ENCODE data around the gene KIAA1191. TPM values are rescaled to one million over a fixed set of nuclear protein-coding genes. Genes with fewer than 3 reads are reported as not detected.

Gene KIAA1191
- total RNA-seq, 1 donor from 2014 or later: 103 TPM

DNA sequence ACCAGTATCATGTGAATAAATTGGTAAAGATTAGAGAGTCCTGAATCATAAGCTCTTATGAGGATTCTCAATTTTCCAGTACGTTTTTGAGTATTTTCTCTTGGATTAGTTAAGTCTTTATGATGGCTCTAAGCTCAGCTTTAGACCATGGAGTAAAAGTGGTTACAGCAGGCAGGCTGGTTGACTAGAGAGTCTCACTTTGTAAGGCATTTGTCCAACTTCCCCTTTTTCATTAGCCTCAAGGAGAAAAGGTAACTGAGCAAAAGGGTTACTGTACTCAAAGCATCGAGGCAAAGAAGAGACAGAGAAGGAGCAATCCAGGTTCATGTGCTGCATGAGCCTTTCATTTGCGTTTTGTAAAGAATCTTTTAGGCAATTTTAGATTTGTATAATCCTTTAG is 18.3 kb upstream of the KIAA1191 start:
- TF ChIP-seq, protein P1, sequence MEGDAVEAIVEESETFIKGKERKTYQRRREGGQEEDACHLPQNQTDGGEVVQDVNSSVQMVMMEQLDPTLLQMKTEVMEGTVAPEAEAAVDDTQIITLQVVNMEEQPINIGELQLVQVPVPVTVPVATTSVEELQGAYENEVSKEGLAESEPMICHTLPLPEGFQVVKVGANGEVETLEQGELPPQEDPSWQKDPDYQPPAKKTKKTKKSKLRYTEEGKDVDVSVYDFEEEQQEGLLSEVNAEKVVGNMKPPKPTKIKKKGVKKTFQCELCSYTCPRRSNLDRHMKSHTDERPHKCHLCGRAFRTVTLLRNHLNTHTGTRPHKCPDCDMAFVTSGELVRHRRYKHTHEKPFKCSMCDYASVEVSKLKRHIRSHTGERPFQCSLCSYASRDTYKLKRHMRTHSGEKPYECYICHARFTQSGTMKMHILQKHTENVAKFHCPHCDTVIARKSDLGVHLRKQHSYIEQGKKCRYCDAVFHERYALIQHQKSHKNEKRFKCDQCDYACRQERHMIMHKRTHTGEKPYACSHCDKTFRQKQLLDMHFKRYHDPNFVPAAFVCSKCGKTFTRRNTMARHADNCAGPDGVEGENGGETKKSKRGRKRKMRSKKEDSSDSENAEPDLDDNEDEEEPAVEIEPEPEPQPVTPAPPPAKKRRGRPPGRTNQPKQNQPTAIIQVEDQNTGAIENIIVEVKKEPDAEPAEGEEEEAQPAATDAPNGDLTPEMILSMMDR (IDR thresholded peaks at IDR 0.05): no peak
- Mint-ChIP-seq H3K4me1 (ENCODE audit: low read depth) (no peaks in the 10 kb centered on the region), H3K4me3 (ENCODE audit: unreplicated experiment) (no peak overlapping the region), H3K9me3 (ENCODE audit: low read depth) (no peaks in the 10 kb centered on the region), H3K36me3 (ENCODE audit: low read depth) (peaks cover 7% of the 10 kb centered on the region), H3K27me3 (ENCODE audit: low read depth) (no peaks in the 10 kb centered on the region), H3K27ac (ENCODE audit: unreplicated experiment) (no peak overlapping the region)
- DNase-seq (ENCODE audit: low spot score): no peak

DNA sequence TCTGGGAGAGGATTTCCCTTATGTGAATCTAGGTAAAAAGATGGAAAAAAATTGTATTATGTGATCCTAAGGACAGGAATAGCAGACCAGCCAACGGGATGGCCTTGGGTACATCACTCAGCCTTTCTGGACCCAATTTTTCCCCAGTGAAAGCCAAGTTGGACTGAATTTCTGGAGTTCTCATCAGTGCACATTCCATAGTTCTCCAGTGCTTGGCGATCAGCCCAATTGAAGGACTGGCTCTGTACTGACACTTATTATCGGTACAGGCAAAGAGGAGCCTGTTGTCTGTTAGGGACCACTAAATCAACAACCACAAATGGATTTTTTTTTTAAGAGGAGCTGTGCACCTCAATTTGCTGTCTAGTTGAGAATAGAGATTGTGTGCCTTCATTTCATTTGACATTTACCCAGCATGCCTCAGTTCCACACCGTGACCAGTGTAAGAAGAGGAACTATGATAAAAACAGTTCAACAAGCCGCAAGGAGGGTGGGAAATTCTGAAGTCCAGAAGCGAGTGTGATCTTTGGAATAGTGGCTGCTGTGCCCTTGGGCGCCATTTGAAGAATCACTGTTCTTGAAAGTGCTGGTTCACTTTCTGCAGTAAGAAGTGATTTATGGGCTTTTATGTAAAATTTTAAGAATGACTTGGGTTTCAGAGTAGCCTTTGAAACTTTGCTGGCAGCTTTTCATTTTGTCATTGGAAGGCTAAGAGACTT is 11.7 kb upstream of the KIAA1191 start:
- peaks cover 12% of the 10 kb centered on the region for H3K36me3 Mint-ChIP-seq (ENCODE audit: low read depth)
- no peaks in the 10 kb centered on the region for H3K27me3 Mint-ChIP-seq (ENCODE audit: low read depth)
- no peak overlapping the region for H3K27ac Mint-ChIP-seq (ENCODE audit: unreplicated experiment)
- no peak overlapping the region for H3K4me3 Mint-ChIP-seq (ENCODE audit: unreplicated experiment)
- TF ChIP-seq, protein P1 (IDR thresholded peaks at IDR 0.05): no peak
- DNase-seq (ENCODE audit: low spot score): no peak
- H3K4me1 Mint-ChIP-seq (ENCODE audit: low read depth): no peaks in the 10 kb centered on the region
- no peaks in the 10 kb centered on the region for H3K9me3 Mint-ChIP-seq (ENCODE audit: low read depth)

DNA sequence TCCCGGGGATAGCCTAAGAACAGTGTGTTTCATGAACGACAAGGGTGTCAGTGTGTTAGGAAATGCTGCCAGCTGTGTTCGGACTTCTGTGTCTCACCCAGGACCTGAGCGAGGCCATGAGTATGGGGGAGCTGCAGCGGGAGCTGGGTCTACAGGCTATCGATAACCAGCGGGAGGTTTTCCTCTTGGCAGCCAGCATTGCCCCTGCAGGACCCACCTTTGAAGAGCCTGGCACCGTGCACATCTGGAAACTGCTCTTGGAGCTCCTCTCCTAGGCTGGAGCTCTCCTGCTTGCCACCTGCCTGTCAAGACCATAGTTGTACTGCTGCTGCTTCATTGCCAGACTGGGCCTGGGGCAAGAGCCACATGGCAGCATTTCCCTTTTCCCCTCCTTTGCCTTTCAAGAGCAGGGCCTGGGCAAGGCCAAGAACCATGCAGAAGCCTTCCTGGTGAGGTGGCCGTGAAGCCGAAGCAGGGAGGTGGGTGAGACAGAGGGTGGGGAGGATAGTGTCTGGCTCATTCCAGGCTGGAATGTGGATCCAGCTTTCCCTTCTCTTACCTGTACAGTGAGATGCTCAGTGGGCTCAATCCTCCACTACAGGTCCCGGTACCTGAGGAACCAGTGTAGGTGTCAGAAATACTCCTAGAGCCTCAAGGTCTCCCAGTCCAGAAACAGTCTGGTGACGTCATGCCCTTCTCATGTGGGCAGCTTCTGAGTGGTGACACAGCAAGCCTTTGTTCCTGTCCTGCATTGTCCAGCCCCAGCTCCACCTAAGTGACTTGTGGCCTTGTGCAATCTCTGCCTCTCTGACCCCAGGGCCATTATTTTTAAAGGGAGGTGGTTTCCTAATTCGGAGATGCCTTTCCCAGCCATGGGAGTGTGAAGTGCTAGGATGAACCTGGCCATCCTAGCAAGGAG is 10.3 kb upstream of the KIAA1191 start:
- H3K4me1 Mint-ChIP-seq (ENCODE audit: low read depth): peaks cover 11% of the 10 kb centered on the region
- TF ChIP-seq, protein P1 (IDR thresholded peaks at IDR 0.05): no peak
- no peak for DNase-seq (ENCODE audit: low spot score)
- no peaks in the 10 kb centered on the region for H3K9me3 Mint-ChIP-seq (ENCODE audit: low read depth)
- peaks cover 22% of the 10 kb centered on the region for H3K36me3 Mint-ChIP-seq (ENCODE audit: low read depth)
- H3K27me3 Mint-ChIP-seq (ENCODE audit: low read depth): no peaks in the 10 kb centered on the region
- H3K4me3 Mint-ChIP-seq (ENCODE audit: unreplicated experiment): no peak overlapping the region
- H3K27ac Mint-ChIP-seq (ENCODE audit: unreplicated experiment): no peak overlapping the region

DNA sequence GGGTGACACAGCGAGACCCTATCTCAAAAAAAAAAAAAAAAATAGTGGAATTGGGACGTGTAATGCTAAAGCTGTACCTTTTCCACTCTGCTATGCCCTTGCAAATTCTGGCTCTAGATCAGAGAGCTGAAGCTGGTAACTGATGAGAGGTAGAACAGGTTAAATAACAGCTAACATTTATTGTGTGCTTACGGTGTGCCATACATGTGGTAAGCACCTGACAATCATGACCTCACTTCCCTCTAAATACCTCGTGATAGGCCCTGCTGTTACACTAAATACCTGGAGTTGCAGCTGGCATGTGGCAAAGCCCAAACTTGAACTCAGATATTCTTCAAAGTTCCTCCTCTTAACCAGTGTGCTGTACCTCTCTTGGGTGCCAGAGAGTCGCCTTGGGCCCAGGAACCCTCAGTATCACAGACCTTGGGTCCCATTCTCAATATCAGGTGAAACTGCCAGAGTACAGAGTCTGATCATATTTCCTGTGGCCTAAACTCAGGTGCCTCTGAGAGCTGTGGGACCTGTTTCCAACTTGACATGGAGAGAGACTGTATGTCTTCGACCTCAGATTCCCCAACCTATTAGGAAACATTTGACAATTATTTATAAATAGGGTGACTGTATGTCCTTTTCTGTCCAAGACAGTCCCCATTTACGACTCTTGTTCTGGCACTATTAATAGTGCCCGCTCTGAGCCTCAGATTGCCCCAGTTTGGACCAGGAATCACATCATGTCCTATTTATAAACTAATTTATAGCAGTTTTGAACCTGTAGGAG is 8.6 kb upstream of the KIAA1191 start:
- TF ChIP-seq, protein P1 (IDR thresholded peaks at IDR 0.05): no peak
- no peak overlapping the region for H3K27ac Mint-ChIP-seq (ENCODE audit: unreplicated experiment)
- no peak overlapping the region for H3K4me3 Mint-ChIP-seq (ENCODE audit: unreplicated experiment)
- H3K4me1 Mint-ChIP-seq (ENCODE audit: low read depth): peaks cover 19% of the 10 kb centered on the region
- H3K9me3 Mint-ChIP-seq (ENCODE audit: low read depth): no peaks in the 10 kb centered on the region
- peaks cover 22% of the 10 kb centered on the region for H3K36me3 Mint-ChIP-seq (ENCODE audit: low read depth)
- DNase-seq (ENCODE audit: low spot score): no peak
- H3K27me3 Mint-ChIP-seq (ENCODE audit: low read depth): no peaks in the 10 kb centered on the region

DNA sequence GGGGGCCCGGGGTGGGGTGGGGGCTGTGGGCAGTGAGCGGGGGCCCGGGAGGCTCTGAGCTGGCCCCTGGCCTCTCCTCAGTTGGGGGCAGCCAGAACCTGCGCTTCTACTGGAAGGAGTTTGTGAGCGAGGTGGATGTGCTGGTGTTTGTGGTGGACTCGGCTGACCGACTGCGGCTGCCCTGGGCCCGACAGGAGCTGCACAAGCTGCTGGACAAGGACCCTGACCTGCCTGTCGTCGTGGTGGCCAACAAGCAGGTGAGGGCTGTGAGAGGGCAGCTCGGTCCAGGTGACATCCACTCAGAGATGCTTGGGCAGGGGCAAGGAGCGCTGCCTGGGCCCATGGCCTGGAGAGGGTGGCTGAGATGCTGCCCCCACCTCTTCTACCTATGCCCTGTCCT is 7.2 kb upstream of the KIAA1191 start:
- no peak overlapping the region for H3K4me3 Mint-ChIP-seq (ENCODE audit: unreplicated experiment)
- no peaks in the 10 kb centered on the region for H3K27me3 Mint-ChIP-seq (ENCODE audit: low read depth)
- H3K27ac Mint-ChIP-seq (ENCODE audit: unreplicated experiment): no peak overlapping the region
- TF ChIP-seq, protein P1 (IDR thresholded peaks at IDR 0.05): no peak
- H3K36me3 Mint-ChIP-seq (ENCODE audit: low read depth): peaks cover 22% of the 10 kb centered on the region
- DNase-seq (ENCODE audit: low spot score): no peak
- H3K4me1 Mint-ChIP-seq (ENCODE audit: low read depth): peaks cover 22% of the 10 kb centered on the region
- H3K9me3 Mint-ChIP-seq (ENCODE audit: low read depth): no peaks in the 10 kb centered on the region
